Activated T-cell treated with anti-CD3 and anti-CD28 coated beads, Interleukin-2, amount 50 U/mL, for 24 hours (primary cell): Measurements from ENCODE around the gene PSMC5.
"Not testable (repeated sequence)": the region's sequence is repeated elsewhere in the genome, so short reads cannot be mapped to it uniquely, and the experiment has no call there.

Experiments used
- DNase-seq: peaks from one replicate; pipeline ENCODE4 v3.0.0-alpha.2; 2020
- H3K27ac Mint-ChIP-seq: 2 replicates; pipeline ENCODE4 v1.8.0; 2020; ENCODE audit warnings: mild to moderate bottlenecking, mixed read lengths
- H3K27me3 Mint-ChIP-seq: 2 replicates; pipeline ENCODE4 v1.8.0; 2020; ENCODE audit warnings: mixed read lengths
- H3K36me3 Mint-ChIP-seq: 2 replicates; pipeline ENCODE4 v1.8.0; 2020; ENCODE audit warnings: low read depth, mixed read lengths
- H3K4me1 Mint-ChIP-seq: 2 replicates; pipeline ENCODE4 v1.8.0; 2020; ENCODE audit warnings: low read depth, mixed read lengths
- H3K4me3 Mint-ChIP-seq: 2 replicates; pipeline ENCODE4 v1.8.0; 2020; ENCODE audit warnings: mild to moderate bottlenecking, moderate library complexity, mixed read lengths
- H3K9me3 Mint-ChIP-seq: 2 replicates; pipeline ENCODE4 v1.8.0; 2020; ENCODE audit warnings: mixed read lengths

PSMC5 gene

GRCh38 chr17:63827002-63827800 lies at the start of gene PSMC5, which contains the start of gene FTSJ3:
TSS of gene PSMC5 (plus strand) at chr17:63827431. CDS start at chr17:63827491, 60 bp downstream.
TSS of gene FTSJ3 (minus strand) at chr17:63827663. CDS start at chr17:63826902, 761 bp downstream.
- Mint-ChIP-seq H3K36me3 (peaks cover 100% of the 10 kb centered on the region), H3K27me3 (no peaks in the 10 kb centered on the region), H3K4me3 (peak within 1 kb of the TSS; percentile 96), H3K9me3 (no peaks in the 10 kb centered on the region), H3K4me1 (peaks cover 80% of the 10 kb centered on the region), H3K27ac (peak within 1 kb of the TSS; percentile 100)
- peak; percentile 94 for DNase-seq

DNA sequence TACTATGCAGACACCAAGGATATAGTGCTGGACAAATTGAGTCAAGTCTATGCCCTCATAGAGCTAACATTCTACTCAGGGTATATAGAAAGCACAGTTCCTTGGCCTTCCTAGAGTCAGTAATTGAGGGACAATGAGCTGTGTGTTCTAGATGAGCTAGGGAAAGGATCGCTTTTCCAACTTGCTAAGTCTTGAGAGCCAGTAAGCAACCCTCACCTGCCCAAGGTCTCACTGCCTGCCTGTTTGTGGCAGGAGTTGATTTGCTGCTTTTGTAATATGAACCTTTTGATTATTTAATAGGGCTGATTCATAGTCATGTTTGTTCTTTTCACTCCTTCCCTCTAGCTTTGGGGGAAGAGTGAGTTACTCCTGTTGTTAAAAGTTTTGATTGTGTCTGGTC lies 46.7 kb upstream of the PSMC5 start:
- Mint-ChIP-seq H3K27me3 (no peaks in the 10 kb centered on the region), H3K4me1 (peaks cover 74% of the 10 kb centered on the region), H3K9me3 (no peaks in the 10 kb centered on the region), H3K36me3 (peaks cover 90% of the 10 kb centered on the region), H3K27ac (peak overlapping the region; percentile 79), H3K4me3 (no peak overlapping the region)
- DNase-seq: no peak

- peaks cover 92% of the 10 kb centered on the region for H3K36me3 Mint-ChIP-seq
- peak overlapping the region; percentile 79 for H3K27ac Mint-ChIP-seq
- no peak overlapping the region for H3K4me3 Mint-ChIP-seq
- H3K4me1 Mint-ChIP-seq: peaks cover 73% of the 10 kb centered on the region
- no peaks in the 10 kb centered on the region for H3K27me3 Mint-ChIP-seq
- no peaks in the 10 kb centered on the region for H3K9me3 Mint-ChIP-seq
- no peak for DNase-seq
Measured at GRCh38 chr17:63780928-63781327, 46.3 kb upstream of the PSMC5 start.

DNA sequence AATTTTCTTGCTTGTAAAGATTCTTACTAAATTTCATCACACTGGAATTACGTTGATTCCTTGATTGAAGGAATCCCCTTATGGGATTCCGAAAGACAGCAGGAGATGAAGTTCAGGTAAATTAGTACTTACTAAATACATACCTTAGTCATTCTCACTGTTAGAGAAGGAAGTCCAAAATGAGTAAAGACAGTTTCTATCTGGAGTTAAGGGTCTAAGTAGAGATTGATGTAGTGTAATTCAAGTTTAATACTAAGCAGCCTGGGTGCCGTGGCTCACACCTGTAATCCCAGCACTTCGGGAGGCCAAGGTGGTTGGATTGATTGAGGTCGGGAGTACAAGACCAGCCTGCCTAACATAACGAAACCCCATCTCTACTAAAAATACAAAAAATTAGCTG lies 43.7 kb upstream of the PSMC5 start:
- H3K4me3 Mint-ChIP-seq: no peak overlapping the region
- no peak for DNase-seq
- H3K27ac Mint-ChIP-seq: peak overlapping the region; percentile 31
- H3K27me3 Mint-ChIP-seq: no peaks in the 10 kb centered on the region
- H3K9me3 Mint-ChIP-seq: no peaks in the 10 kb centered on the region
- peaks cover 51% of the 10 kb centered on the region for H3K4me1 Mint-ChIP-seq
- peaks cover 90% of the 10 kb centered on the region for H3K36me3 Mint-ChIP-seq

GRCh38 chr17:63785556-63785955 lies 41.7 kb upstream of the PSMC5 start:
- no peak for DNase-seq
- H3K4me1 Mint-ChIP-seq: peaks cover 34% of the 10 kb centered on the region
- no peaks in the 10 kb centered on the region for H3K27me3 Mint-ChIP-seq
- no peaks in the 10 kb centered on the region for H3K9me3 Mint-ChIP-seq
- peak overlapping the region; percentile 33 for H3K27ac Mint-ChIP-seq
- no peak overlapping the region for H3K4me3 Mint-ChIP-seq
- peaks cover 88% of the 10 kb centered on the region for H3K36me3 Mint-ChIP-seq

DNA sequence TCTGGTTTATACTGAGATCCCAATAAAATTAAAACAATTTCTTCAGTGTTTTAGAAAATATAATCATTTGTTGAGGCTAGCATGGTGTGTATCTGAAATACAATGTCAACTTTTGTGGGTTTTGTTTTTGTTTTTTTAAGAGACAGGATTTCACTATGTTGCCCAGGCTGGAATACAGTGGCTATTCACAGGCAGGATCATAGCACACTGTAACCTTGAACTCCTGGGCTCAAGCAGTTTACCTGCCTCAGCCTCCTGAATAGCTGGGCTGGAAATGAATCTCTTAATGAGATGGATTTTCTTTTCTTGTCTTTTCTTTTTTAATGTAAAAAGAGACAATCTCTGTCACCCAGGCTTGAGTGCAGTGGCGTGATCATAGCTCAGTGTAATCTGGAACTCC lies 41.1 kb upstream of the PSMC5 start:
- no peaks in the 10 kb centered on the region for H3K9me3 Mint-ChIP-seq
- peaks cover 29% of the 10 kb centered on the region for H3K4me1 Mint-ChIP-seq

GRCh38 chr17:63786971-63787711 lies 40.1 kb upstream of the PSMC5 start:
- Mint-ChIP-seq H3K4me3 (no peak overlapping the region), H3K27ac (no peak overlapping the region), H3K4me1 (peaks cover 26% of the 10 kb centered on the region), H3K36me3 (peaks cover 88% of the 10 kb centered on the region), H3K9me3 (no peaks in the 10 kb centered on the region), H3K27me3 (no peaks in the 10 kb centered on the region)
- no peak for DNase-seq

More for the DNA sequence above, 41.1 kb upstream of the PSMC5 start:
- Mint-ChIP-seq H3K27ac (peak overlapping the region; percentile 30), H3K4me3 (no peak overlapping the region), H3K27me3 (no peaks in the 10 kb centered on the region), H3K36me3 (peaks cover 86% of the 10 kb centered on the region)
- DNase-seq: no peak

- Mint-ChIP-seq H3K9me3 (no peaks in the 10 kb centered on the region), H3K36me3 (peaks cover 89% of the 10 kb centered on the region), H3K4me1 (peaks cover 8% of the 10 kb centered on the region)
Measured at GRCh38 chr17:63790057-63790456, 37.2 kb upstream of the PSMC5 start.

GRCh38 chr17:63792055-63792729 lies 35.0 kb upstream of the PSMC5 start:
- no peak for DNase-seq
- Mint-ChIP-seq H3K9me3 (no peaks in the 10 kb centered on the region), H3K4me1 (peaks cover 6% of the 10 kb centered on the region), H3K27ac (peak overlapping the region; percentile 18), H3K27me3 (no peaks in the 10 kb centered on the region), H3K4me3 (no peak overlapping the region), H3K36me3 (peaks cover 92% of the 10 kb centered on the region)

More at GRCh38 chr17:63790057-63790456, 37.2 kb upstream of the PSMC5 start:
- Mint-ChIP-seq H3K27me3 (no peaks in the 10 kb centered on the region), H3K27ac (no peak overlapping the region), H3K4me3 (no peak overlapping the region)
- no peak for DNase-seq

DNA sequence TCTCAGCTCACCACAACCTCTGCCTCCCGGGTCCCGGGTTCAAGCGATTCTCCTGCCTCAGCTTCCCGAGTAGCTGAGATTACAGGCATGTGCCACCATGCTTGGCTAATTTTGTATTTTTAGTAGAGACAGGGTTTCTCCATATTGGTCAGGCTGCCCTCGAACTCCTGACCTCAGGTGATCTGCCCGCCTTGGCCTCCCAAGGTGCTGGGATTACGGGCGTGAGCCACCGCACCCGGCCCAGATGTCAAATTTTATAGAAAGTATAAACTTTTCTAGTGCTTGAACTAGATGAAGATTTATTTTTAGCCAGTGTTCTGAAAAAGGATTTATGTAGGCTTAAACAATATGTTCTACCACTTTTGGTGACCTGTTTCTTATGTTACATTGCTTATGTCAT lies 30.9 kb upstream of the PSMC5 start:
- H3K9me3 Mint-ChIP-seq, H3K4me3 Mint-ChIP-seq, DNase-seq, H3K4me1 Mint-ChIP-seq, H3K27me3 Mint-ChIP-seq: not testable (repeated sequence)
- peaks cover 96% of the 10 kb centered on the region for H3K36me3 Mint-ChIP-seq
- H3K27ac Mint-ChIP-seq: peak overlapping the region; percentile 47

DNA sequence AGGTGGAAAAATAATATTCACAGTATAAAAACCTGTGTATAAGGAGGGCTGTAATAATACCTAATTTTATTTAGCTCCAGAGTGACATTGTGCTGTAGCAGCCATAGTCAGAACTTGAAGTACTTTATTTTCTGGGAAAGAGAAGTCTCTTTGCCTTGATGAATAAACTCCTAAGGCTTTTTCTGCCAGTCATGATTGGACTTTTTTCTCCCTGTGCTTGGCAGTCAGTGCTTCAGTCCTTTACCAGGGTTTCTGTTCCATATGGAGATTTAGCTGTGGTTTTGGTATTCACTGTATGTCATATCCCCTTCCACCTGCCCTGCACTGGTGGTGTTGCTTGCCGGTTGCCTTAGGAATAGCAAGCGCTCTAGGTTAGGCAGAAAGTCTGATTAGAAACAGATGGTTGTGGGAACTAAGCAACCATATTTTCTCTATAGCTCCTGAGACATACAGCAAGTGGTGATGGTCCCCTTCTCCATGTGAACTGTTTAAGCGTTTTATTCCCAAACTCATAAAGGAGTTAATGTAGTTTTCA lies 28.6 kb upstream of the PSMC5 start:
- Mint-ChIP-seq H3K4me1 (peaks cover 2% of the 10 kb centered on the region), H3K36me3 (peaks cover 96% of the 10 kb centered on the region), H3K27me3 (no peaks in the 10 kb centered on the region), H3K27ac (no peak overlapping the region), H3K9me3 (no peaks in the 10 kb centered on the region), H3K4me3 (no peak overlapping the region)
- DNase-seq: no peak

DNA sequence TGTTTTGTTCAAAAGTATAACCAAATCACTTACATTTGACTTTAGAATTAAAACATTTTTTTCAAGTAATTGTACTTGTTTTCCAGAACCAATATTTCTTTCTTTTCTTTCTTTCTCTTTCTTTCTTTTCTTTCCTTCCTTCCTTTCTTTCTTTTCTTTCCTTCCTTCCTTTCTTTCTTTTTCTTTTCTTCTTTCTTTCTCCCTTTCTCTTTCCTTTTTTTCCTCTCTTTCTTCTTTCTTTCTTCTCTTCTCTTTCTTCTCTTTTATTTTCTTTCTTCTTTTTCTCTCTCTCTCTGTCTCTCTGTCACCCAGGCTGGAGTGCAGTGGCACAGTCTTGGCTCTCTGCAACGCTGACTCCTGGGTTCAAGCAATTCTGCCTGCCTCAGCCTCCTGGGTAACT lies 26.4 kb upstream of the PSMC5 start:
- no peak overlapping the region for H3K27ac Mint-ChIP-seq
- no peak overlapping the region for H3K4me3 Mint-ChIP-seq
- H3K9me3 Mint-ChIP-seq: no peaks in the 10 kb centered on the region
- no peaks in the 10 kb centered on the region for H3K4me1 Mint-ChIP-seq
- H3K27me3 Mint-ChIP-seq: no peaks in the 10 kb centered on the region
- no peak for DNase-seq
- peaks cover 97% of the 10 kb centered on the region for H3K36me3 Mint-ChIP-seq

DNA sequence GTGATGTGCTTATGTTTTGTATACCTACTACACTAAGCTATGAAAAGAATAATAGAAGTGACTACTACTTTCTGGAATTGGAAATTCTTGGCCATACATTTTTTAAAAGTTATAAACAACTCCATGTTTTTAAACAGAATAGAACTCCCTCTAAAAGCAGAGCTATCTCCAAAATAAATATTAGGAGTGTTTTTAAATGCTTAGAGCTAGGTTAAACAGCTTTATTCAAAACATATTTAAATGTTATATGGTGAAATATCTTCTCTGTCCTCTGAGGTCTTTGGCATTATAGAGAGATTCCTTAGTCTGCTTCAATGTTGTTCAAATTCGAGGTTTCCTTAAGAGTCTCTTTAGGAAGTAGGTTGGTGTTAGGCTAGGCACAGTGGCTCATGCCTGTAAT lies 22.9 kb upstream of the PSMC5 start:
- Mint-ChIP-seq H3K4me3 (no peak overlapping the region), H3K27ac (peak overlapping the region; percentile 62), H3K36me3 (peaks cover 95% of the 10 kb centered on the region), H3K9me3 (no peaks in the 10 kb centered on the region), H3K4me1 (peaks cover 13% of the 10 kb centered on the region), H3K27me3 (no peaks in the 10 kb centered on the region)
- no peak for DNase-seq

GRCh38 chr17:63805591-63805990 lies 21.6 kb upstream of the PSMC5 start:
- no peaks in the 10 kb centered on the region for H3K9me3 Mint-ChIP-seq
- no peaks in the 10 kb centered on the region for H3K27me3 Mint-ChIP-seq
- H3K4me1 Mint-ChIP-seq: peaks cover 13% of the 10 kb centered on the region
- H3K27ac Mint-ChIP-seq: peak overlapping the region; percentile 61
- no peak for DNase-seq
- H3K36me3 Mint-ChIP-seq: peaks cover 95% of the 10 kb centered on the region
- H3K4me3 Mint-ChIP-seq: no peak overlapping the region
